GM21576 (cell line): ENCODE data around the gene DNAI2.

Source experiments
- ATAC-seq: cut with Tn5 transposase; IDR thresholded peaks from one replicate; pipeline ENCODE4 v1.9.1; 2021; ENCODE audit warnings: mild to moderate bottlenecking, moderate library complexity; ENCODE audit not compliant: unreplicated experiment

Gene DNAI2

DNA sequence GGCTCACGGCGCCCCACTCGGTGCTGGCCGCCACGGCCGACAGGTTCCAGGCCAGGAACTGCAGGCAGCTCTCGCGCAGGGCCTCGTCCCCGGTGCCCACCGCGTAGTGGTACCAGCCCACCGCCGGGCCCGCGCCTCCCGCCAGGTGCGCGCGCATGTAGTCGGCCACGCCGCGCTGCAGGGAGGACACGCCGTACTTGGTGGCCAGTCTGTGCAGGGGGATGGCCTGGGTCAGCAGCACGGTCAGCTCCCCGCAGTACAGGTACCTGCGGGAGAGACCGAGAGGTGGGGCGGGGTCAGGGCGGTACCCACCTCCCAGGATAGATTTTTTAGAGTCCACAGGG, 83.4 kb downstream of the DNAI2 start:
- no peak for ATAC-seq

DNA sequence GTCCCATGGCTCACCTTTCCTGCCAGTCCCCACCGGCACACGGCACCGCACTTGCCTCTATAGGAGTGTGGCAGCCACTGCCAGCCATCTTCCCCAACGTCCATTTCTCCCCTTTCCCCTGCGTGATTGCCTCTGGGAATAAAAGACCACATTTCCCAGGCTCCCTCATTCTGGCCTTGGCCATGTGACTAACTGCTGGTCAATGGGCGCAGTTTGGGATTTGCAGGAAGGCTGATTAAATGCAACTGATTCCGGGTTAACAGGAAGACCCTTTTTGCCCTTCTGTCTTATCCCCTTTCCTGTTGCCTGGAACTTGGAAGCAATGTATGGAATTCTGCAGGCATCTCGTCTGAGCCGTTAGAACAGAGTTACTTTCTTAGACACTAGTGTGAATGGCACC, 84.7 kb downstream of the DNAI2 start:
- no peak for ATAC-seq

DNA sequence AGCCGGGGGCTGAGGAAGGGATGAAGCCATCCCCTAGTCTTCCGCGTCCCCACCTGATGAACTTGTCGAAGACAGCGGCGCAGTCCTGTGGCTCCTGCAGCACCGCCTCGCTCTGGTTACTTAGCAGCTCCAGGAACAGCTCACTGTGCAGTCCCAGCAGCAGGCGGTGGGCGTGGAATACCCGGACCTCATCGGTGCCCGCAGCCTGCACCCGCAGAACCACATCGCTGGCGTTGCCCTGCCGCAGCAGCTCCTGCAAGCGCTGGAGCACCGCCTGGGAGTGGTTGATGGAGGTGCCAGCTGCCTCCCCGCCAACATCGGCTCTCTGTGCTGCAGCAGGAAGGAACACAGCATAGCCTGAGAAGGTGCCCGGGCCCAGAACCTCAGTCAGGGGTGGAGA, 85.9 kb downstream of the DNAI2 start:
- no peak for ATAC-seq

DNA sequence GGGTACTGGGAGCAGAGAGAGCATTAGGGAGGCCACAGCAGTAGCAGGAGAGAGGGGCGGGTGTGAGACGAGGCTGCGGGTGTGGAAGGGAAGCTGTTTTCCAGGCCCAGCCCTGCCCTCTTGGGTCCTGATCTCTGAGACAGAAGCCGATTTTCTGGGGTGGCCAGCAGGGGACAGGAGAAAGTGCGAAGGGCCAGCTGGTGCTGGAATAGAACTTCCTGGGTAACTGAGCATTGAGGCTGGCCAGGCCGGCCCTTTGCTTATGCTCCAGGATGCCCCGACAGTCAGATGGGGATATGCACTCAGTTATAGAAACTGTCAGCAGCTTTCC, 86.8 kb downstream of the DNAI2 start:
- no peak for ATAC-seq

DNA sequence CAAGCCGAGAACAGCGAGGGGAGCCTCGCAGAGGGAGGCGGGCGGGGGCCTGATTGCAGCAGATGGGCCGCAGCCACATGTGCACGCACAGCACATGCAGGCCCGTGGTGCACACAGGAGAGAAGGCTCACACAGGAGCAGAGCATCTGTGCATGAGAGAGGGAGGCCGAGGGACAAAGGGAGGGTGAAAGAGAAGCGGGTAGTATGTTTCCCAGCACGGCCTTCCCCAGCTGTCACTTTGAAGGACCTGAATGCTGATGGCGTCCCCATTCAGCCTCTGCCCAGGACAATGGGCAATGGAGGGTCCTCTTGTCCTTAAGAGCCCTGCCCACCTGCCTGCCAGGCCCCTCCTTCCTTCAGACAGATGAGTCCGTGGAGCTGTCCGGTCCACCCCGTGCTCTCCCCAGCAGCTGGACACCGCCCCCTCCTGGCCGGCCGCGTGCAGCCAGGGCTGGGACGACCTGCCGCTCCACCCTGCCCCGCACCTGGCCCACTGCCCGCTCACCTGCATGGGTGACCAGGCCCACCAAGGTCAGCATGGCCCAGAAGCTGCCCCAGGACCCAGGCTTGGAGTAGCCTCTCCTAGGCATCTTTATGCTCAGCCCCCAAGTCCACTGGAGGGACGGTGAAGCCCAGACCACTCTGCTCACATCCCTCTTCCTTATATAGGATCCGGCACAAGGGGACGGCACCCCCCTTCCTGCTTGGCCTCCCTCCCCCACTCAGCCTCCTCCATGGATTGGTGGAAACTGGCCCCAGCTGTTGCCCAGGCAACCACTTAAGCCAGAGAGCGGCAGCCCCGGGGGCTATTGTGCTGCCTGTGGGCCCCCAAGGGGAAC, 87.4 kb downstream of the DNAI2 start, which contains the start of gene BTBD17:
Gene BTBD17, minus strand, starts transcription at position 639 of the 839 bp plus-strand sequence. Its CDS starts 49 bp downstream, at position 590.
- ATAC-seq, result no peak

DNA sequence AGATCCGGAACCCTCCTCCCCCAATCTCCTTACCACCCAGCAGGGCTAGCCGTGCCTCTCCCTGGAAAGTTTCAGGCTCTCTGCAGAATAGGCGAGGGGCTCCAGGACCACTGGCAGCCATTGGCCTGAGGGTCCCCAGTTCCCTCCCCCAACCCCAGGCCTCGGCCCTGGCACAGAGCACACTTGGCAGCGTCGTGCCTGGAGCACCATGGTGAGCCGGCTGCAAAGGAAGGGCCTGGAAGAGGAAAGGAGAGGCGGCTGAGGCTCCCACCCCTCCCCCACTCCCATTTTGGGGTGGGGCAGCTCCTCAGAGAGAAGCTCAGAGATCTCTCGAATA, 88.0 kb downstream of the DNAI2 start:
- ATAC-seq, result no peak

DNA sequence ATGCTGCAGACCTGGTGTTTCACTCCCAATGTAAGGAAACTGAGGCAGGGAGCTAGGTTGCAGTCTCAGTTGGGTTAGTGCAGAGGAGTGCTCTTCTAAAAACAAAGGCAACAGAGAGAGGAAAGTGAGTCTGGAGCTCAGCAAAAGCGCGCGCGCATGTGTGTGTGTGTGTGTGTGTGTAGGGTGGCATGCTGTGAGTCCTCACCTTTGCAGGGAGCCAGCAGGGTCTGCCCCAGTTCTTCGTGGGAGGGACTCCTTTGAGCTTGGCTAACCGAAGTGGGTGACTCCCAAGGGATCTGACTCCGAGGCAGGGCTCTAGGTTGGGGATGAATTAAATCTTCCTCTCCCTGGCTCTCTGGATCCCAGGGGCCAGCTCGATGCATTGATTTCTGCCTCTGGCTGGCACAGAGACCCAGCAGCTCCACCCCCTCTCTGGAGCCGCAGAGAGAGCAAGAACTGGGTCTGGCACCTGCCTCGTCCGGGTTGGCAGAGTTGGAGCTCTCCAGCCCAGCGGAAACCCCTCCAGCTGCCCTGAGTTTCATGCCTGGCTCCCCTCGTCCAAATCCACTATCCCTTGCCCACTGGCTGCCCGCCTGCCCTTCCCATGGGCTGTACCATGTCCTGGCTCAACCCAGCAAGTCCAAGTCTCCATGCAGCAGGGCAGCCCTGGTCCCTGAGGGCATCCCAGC, 88.9 kb downstream of the DNAI2 start:
- ATAC-seq, result no peak
